HepG2 (cell line): Measurements from ENCODE around the gene SLC2A5. TPM values are rescaled to one million over a fixed set of nuclear protein-coding genes. Genes with fewer than 3 reads are reported as not detected.

ENCODE experiments used
- LCORL ChIP-seq, 2 experiments: fragments of 450-650 bp in 1 of 2; sonication (generic) in 1 of 2; formaldehyde crosslinking in 1 of 2; IDR thresholded peaks; 2 replicates each; pipeline versions ENCODE4 v1.5.0 to v1.6.1; 2017 to 2020; ENCODE audit warnings: antibody characterized with exemption in 1 of 2, missing genetic modification reagents in 1 of 2
- RFX3 ChIP-seq: IDR thresholded peaks from 2 replicates; pipeline ENCODE4 v1.6.1; 2016; ENCODE audit warnings: missing biosample characterization, missing genetic modification reagents
- SIN3B ChIP-seq: fragments of 150-350 bp; IDR thresholded peaks from 2 replicates; pipeline ENCODE4 v1.6.1; 2014; ENCODE audit warnings: low read length
- ZNF343 ChIP-seq: sonication (generic); formaldehyde crosslinking; IDR thresholded peaks from 2 replicates; pipeline ENCODE4 v1.4.0; 2020; ENCODE audit warnings: mild to moderate bottlenecking, missing genetic modification reagents
- ZNF460 ChIP-seq: sonication (generic); formaldehyde crosslinking; IDR thresholded peaks from 2 replicates; pipeline ENCODE4 v1.5.1; 2020; ENCODE audit warnings: missing genetic modification reagents, mild to moderate bottlenecking, borderline replicate concordance
- polyA plus RNA-seq, 8 experiments: library from polyadenylated mRNA; depleted of rRNA in 3 of 8; stranded (reverse) in 7 of 8; unstranded in 1 of 8; fragments of >200 nt; fragmentation: Illumina TruSeq in 4 of 8; extraction: Trizol in 4 of 8; gene quantifications; 2 replicates each; pipeline versions ENCODE4 v1.2.1 to v1.2.3, GENCODE V29; 2011 to 2016; ENCODE audit warnings: low read depth in 4 of 8, missing spikeins in 1 of 8, mixed read lengths in 1 of 8; ENCODE audit not compliant: insufficient read depth in 1 of 8
- total RNA-seq, 5 experiments: library from RNA; depleted of rRNA; stranded (reverse); fragments of >200 nt; fragmentation: Illumina TruSeq; extraction: Trizol; gene quantifications; 2 replicates each; pipeline ENCODE4 v1.2.3, GENCODE V29; 2016; ENCODE audit warnings: low read depth in 1 of 5
- TF ChIP-seq, protein P1 (sequence below): sonication (generic); formaldehyde crosslinking; IDR thresholded peaks from 2 replicates; pipeline ENCODE4 v1.5.0; 2020; ENCODE audit warnings: mild to moderate bottlenecking, missing genetic modification reagents, borderline replicate concordance
- TF ChIP-seq, protein P2 (sequence below): sonication (generic); formaldehyde crosslinking; IDR thresholded peaks from 2 replicates; pipeline ENCODE4 v1.5.1; 2020; ENCODE audit warnings: mild to moderate bottlenecking, missing genetic modification reagents, borderline replicate concordance
- TF ChIP-seq, protein P3 (sequence below): sonication (generic); formaldehyde crosslinking; IDR thresholded peaks from 2 replicates; pipeline ENCODE4 v1.8.0; 2022; ENCODE audit warnings: mild to moderate bottlenecking, missing genetic modification reagents, moderate library complexity
- TF ChIP-seq, protein P4 (sequence below): sonication (generic); formaldehyde crosslinking; IDR thresholded peaks from 2 replicates; pipeline ENCODE4 v1.4.0; 2020; ENCODE audit warnings: missing genetic modification reagents

SLC2A5 gene
- total and polyA plus RNA-seq, 2 of the 13 experiments (the other 11 are each of a cell fraction or from before 2014, with no cell fraction given), result 0.04 to 0.54 TPM

DNA sequence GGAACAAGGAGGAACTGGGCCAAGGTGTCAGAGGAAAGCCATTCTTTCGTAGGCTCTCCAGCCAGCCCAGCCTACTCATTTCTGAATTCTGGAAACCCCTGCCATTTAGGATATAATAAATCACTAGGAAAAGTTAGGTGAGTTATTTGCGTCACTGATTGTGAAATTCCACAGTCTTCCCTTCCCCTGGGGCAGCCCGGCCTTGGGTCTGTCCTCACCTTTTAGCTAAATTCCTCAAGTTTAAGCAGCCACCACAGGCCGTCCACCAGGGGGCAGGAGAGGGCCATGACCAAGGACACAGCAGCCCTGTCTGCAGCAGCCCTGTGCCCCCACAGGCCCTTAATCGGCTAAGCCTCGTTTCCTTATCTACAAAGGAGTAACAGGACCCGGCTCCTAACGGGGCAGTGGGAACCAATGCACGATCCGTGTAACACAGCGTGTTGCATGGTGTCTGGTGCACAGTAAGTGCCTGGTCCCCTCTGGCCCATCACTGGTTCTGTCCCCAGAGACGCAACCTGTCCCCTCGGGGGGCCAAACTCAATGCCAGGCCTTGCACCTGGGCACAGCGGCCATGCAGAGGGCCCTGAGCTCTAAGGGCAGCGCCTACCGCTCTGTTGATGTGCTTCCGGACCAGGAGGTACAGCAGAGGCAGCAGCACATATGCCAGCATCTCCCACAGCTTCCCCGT is 41.4 kb upstream of the SLC2A5 start (continued):
- TF ChIP-seq, protein P1, sequence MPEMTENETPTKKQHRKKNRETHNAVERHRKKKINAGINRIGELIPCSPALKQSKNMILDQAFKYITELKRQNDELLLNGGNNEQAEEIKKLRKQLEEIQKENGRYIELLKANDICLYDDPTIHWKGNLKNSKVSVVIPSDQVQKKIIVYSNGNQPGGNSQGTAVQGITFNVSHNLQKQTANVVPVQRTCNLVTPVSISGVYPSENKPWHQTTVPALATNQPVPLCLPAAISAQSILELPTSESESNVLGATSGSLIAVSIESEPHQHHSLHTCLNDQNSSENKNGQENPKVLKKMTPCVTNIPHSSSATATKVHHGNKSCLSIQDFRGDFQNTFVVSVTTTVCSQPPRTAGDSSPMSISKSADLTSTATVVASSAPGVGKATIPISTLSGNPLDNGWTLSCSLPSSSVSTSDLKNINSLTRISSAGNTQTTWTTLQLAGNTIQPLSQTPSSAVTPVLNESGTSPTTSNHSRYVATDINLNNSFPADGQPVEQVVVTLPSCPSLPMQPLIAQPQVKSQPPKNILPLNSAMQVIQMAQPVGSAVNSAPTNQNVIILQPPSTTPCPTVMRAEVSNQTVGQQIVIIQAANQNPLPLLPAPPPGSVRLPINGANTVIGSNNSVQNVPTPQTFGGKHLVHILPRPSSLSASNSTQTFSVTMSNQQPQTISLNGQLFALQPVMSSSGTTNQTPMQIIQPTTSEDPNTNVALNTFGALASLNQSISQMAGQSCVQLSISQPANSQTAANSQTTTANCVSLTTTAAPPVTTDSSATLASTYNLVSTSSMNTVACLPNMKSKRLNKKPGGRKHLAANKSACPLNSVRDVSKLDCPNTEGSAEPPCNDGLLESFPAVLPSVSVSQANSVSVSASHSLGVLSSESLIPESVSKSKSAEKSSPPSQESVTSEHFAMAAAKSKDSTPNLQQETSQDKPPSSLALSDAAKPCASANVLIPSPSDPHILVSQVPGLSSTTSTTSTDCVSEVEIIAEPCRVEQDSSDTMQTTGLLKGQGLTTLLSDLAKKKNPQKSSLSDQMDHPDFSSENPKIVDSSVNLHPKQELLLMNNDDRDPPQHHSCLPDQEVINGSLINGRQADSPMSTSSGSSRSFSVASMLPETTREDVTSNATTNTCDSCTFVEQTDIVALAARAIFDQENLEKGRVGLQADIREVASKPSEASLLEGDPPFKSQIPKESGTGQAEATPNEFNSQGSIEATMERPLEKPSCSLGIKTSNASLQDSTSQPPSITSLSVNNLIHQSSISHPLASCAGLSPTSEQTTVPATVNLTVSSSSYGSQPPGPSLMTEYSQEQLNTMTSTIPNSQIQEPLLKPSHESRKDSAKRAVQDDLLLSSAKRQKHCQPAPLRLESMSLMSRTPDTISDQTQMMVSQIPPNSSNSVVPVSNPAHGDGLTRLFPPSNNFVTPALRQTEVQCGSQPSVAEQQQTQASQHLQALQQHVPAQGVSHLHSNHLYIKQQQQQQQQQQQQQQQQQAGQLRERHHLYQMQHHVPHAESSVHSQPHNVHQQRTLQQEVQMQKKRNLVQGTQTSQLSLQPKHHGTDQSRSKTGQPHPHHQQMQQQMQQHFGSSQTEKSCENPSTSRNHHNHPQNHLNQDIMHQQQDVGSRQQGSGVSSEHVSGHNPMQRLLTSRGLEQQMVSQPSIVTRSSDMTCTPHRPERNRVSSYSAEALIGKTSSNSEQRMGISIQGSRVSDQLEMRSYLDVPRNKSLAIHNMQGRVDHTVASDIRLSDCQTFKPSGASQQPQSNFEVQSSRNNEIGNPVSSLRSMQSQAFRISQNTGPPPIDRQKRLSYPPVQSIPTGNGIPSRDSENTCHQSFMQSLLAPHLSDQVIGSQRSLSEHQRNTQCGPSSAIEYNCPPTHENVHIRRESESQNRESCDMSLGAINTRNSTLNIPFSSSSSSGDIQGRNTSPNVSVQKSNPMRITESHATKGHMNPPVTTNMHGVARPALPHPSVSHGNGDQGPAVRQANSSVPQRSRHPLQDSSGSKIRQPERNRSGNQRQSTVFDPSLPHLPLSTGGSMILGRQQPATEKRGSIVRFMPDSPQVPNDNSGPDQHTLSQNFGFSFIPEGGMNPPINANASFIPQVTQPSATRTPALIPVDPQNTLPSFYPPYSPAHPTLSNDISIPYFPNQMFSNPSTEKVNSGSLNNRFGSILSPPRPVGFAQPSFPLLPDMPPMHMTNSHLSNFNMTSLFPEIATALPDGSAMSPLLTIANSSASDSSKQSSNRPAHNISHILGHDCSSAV (CRISPR knock-in tag), result no peak
- TF ChIP-seq ZNF343 (CRISPR knock-in tag) (no peak), LCORL (IDR thresholded peaks at IDR 0.05) (no peak), LCORL (CRISPR knock-in tag; IDR thresholded peaks at IDR 0.05) (peak; percentile 92), SIN3B (no peak), RFX3 (no peak), ZNF460 (CRISPR knock-in tag) (no peak)
- TF ChIP-seq, protein P2, sequence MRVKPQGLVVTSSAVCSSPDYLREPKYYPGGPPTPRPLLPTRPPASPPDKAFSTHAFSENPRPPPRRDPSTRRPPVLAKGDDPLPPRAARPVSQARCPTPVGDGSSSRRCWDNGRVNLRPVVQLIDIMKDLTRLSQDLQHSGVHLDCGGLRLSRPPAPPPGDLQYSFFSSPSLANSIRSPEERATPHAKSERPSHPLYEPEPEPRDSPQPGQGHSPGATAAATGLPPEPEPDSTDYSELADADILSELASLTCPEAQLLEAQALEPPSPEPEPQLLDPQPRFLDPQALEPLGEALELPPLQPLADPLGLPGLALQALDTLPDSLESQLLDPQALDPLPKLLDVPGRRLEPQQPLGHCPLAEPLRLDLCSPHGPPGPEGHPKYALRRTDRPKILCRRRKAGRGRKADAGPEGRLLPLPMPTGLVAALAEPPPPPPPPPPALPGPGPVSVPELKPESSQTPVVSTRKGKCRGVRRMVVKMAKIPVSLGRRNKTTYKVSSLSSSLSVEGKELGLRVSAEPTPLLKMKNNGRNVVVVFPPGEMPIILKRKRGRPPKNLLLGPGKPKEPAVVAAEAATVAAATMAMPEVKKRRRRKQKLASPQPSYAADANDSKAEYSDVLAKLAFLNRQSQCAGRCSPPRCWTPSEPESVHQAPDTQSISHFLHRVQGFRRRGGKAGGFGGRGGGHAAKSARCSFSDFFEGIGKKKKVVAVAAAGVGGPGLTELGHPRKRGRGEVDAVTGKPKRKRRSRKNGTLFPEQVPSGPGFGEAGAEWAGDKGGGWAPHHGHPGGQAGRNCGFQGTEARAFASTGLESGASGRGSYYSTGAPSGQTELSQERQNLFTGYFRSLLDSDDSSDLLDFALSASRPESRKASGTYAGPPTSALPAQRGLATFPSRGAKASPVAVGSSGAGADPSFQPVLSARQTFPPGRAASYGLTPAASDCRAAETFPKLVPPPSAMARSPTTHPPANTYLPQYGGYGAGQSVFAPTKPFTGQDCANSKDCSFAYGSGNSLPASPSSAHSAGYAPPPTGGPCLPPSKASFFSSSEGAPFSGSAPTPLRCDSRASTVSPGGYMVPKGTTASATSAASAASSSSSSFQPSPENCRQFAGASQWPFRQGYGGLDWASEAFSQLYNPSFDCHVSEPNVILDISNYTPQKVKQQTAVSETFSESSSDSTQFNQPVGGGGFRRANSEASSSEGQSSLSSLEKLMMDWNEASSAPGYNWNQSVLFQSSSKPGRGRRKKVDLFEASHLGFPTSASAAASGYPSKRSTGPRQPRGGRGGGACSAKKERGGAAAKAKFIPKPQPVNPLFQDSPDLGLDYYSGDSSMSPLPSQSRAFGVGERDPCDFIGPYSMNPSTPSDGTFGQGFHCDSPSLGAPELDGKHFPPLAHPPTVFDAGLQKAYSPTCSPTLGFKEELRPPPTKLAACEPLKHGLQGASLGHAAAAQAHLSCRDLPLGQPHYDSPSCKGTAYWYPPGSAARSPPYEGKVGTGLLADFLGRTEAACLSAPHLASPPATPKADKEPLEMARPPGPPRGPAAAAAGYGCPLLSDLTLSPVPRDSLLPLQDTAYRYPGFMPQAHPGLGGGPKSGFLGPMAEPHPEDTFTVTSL (CRISPR knock-in tag), result no peak
- TF ChIP-seq, protein P3, sequence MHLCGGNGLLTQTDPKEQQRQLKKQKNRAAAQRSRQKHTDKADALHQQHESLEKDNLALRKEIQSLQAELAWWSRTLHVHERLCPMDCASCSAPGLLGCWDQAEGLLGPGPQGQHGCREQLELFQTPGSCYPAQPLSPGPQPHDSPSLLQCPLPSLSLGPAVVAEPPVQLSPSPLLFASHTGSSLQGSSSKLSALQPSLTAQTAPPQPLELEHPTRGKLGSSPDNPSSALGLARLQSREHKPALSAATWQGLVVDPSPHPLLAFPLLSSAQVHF (CRISPR knock-in tag), result no peak
- TF ChIP-seq, protein P4, sequence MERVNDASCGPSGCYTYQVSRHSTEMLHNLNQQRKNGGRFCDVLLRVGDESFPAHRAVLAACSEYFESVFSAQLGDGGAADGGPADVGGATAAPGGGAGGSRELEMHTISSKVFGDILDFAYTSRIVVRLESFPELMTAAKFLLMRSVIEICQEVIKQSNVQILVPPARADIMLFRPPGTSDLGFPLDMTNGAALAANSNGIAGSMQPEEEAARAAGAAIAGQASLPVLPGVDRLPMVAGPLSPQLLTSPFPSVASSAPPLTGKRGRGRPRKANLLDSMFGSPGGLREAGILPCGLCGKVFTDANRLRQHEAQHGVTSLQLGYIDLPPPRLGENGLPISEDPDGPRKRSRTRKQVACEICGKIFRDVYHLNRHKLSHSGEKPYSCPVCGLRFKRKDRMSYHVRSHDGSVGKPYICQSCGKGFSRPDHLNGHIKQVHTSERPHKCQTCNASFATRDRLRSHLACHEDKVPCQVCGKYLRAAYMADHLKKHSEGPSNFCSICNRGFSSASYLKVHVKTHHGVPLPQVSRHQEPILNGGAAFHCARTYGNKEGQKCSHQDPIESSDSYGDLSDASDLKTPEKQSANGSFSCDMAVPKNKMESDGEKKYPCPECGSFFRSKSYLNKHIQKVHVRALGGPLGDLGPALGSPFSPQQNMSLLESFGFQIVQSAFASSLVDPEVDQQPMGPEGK (CRISPR knock-in tag), result peak; percentile 70
